Head of caudate nucleus (tissue), 42 donors: Measurements from ENCODE around the gene MFF.
A peak's percentile ranks its signal among the peaks of the same experiment; 100 is the strongest.

Experiments used
- DNase-seq, 42 donors: peaks; one replicate each; pipeline versions ENCODE4 v3.0.0 to v3.0.0-alpha.2; 2020 to 2021; ENCODE audit warnings: mixed read lengths in 7 of 42
- intact Hi-C: fragments of 100-400 bp; cut with DNase I; formaldehyde crosslinking; loops from one replicate; pipeline ENCODE4 v1.15.0; 2022

Gene MFF

GRCh38 chr2:227324995-227325838, at the start of gene MFF:
Gene MFF, plus strand, starts transcription at chr2:227325251. Its CDS starts 5,415 bp downstream, at chr2:227330666.
- intact Hi-C loops = loop anchor here (5.0 kb wide), 1 partner anchor 147 kb away; the partner anchor contains the start of gene AGFG1
- DNase-seq = peak; percentile 85 to 98 (median 94)

- DNase-seq = no peak
- intact Hi-C loops = no loop called here
Measured at GRCh38 chr2:227280895-227281294, 44.2 kb upstream of the MFF start.

- no peak for DNase-seq
- intact Hi-C loops = no loop called here
Measured at GRCh38 chr2:227285741-227286236, 39.3 kb upstream of the MFF start.

GRCh38 chr2:227287771-227288170, 37.3 kb upstream of the MFF start:
- no peak for DNase-seq

GRCh38 chr2:227292314-227292713, 32.7 kb upstream of the MFF start:
- intact Hi-C loops = no loop called here
- DNase-seq = no peak

More at GRCh38 chr2:227287771-227288170, 37.3 kb upstream of the MFF start:
- intact Hi-C loops = no loop called here

GRCh38 chr2:227293531-227293930, 31.5 kb upstream of the MFF start:
- DNase-seq = no peak
- intact Hi-C loops = no loop called here

- intact Hi-C loops = no loop called here
- DNase-seq = no peak
Measured at GRCh38 chr2:227295806-227296205, 29.2 kb upstream of the MFF start.

- no peak for DNase-seq
- intact Hi-C loops = no loop called here
Measured at GRCh38 chr2:227296671-227297405, 28.2 kb upstream of the MFF start.

- no peak for DNase-seq
- intact Hi-C loops = no loop called here
Measured at GRCh38 chr2:227301523-227301922, 23.5 kb upstream of the MFF start.

GRCh38 chr2:227308784-227309183, 16.3 kb upstream of the MFF start:
- intact Hi-C loops = no loop called here
- no peak for DNase-seq

GRCh38 chr2:227310756-227311110, 14.3 kb upstream of the MFF start:
- no peak for DNase-seq
- intact Hi-C loops = no loop called here

- intact Hi-C loops = no loop called here
- no peak for DNase-seq
Measured at GRCh38 chr2:227311861-227312506, 13.1 kb upstream of the MFF start.

- intact Hi-C loops = no loop called here
- no peak for DNase-seq
Measured at GRCh38 chr2:227312579-227312978, 12.5 kb upstream of the MFF start.

GRCh38 chr2:227313310-227313709, 11.7 kb upstream of the MFF start:
- intact Hi-C loops = no loop called here
- no peak for DNase-seq

GRCh38 chr2:227317834-227318233, 7.2 kb upstream of the MFF start:
- intact Hi-C loops = no loop called here
- DNase-seq = no peak

- no peak for DNase-seq
- intact Hi-C loops = no loop called here
Measured at GRCh38 chr2:227320305-227321094, 4.6 kb upstream of the MFF start.

GRCh38 chr2:227322530-227323205, 2.4 kb upstream of the MFF start:
- intact Hi-C loops = no loop called here
- no peak for DNase-seq

- intact Hi-C loops = no loop called here
- DNase-seq = no peak
Measured at GRCh38 chr2:227323818-227324217, 1.2 kb upstream of the MFF start.

GRCh38 chr2:227324642-227324994, 433 bp upstream of the MFF start:
- DNase-seq = peak in 28 of 42 donors; percentile 10 to 59 (median 32)
- intact Hi-C loops = no loop called here
